ENCODE results near the gene TAF11.

- no peak for TF ChIP-seq CTCF (IDR thresholded peaks at IDR 0.05; ENCODE audit: control extremely low read depth in 1 of 3, insufficient read depth in 1 of 3, low read depth in 1 of 3, low read length in 3 of 3)
- TF ChIP-seq CEBPB (IDR thresholded peaks at IDR 0.05; ENCODE audit: low read depth, low read length) = no peak
- peak; percentile 95 to 96 for TF ChIP-seq POLR2A (IDR thresholded peaks at IDR 0.05; ENCODE audit: control extremely low read depth in 1 of 2, low read depth in 2 of 2, low read length in 2 of 2)
- peak; percentile 90 for TF ChIP-seq GTF2F1 (IDR thresholded peaks at IDR 0.05; ENCODE audit: borderline replicate concordance, low read depth, low read length)
Observed at GRCh38 chr6:34887753-34888513, at the start of gene TAF11.
